Measurements from ENCODE around the gene PKD1L1. TPM values are rescaled to one million over a fixed set of nuclear protein-coding genes. Genes with fewer than 3 reads are reported as not detected.
"Not testable (repeated sequence)": the region's sequence is repeated elsewhere in the genome, so short reads cannot be mapped to it uniquely, and the experiment has no call there.

The PKD1L1 gene
- total RNA-seq, 2 donors from 2014 or later = 0.05 to 0.14 TPM

GRCh38 chr7:47943676-47944474 lies 4.4 kb downstream of the PKD1L1 start:
- Mint-ChIP-seq H3K9me3 (no peaks in the 10 kb centered on the region), H3K27ac (no peak overlapping the region), H3K36me3 (no peaks in the 10 kb centered on the region)
- ATAC-seq (no peak), DNase-seq (ENCODE audit: low spot score in 2 of 2) (no peak)

- DNase-seq (ENCODE audit: low spot score in 2 of 2); H3K9me3 Mint-ChIP-seq; ATAC-seq; H3K36me3 Mint-ChIP-seq; H3K27ac Mint-ChIP-seq: not testable (repeated sequence)
These were observed 5.6 kb downstream of the PKD1L1 start for GRCh38 chr7:47942651-47943050.

- DNase-seq (ENCODE audit: low spot score in 2 of 2) = no peak
- H3K9me3 Mint-ChIP-seq = no peaks in the 10 kb centered on the region
- no peak for ATAC-seq
- H3K36me3 Mint-ChIP-seq = no peaks in the 10 kb centered on the region
- no peak overlapping the region for H3K27ac Mint-ChIP-seq
These were observed 6.1 kb downstream of the PKD1L1 start for GRCh38 chr7:47942132-47942531.

- no peak for DNase-seq (ENCODE audit: low spot score in 2 of 2)
- Mint-ChIP-seq H3K36me3 (no peaks in the 10 kb centered on the region), H3K27ac (no peak overlapping the region), H3K9me3 (no peaks in the 10 kb centered on the region)
- ATAC-seq = no peak
These were observed 7.0 kb downstream of the PKD1L1 start for GRCh38 chr7:47941136-47941844.

GRCh38 chr7:47940088-47941013 lies 7.9 kb downstream of the PKD1L1 start:
- DNase-seq (ENCODE audit: low spot score in 2 of 2) (no peak), ATAC-seq (no peak)
- Mint-ChIP-seq H3K27ac (no peak overlapping the region), H3K36me3 (no peaks in the 10 kb centered on the region), H3K9me3 (no peaks in the 10 kb centered on the region)

GRCh38 chr7:47939425-47940036 lies 8.7 kb downstream of the PKD1L1 start:
- ATAC-seq (no peak), DNase-seq (ENCODE audit: low spot score in 2 of 2) (no peak)
- H3K9me3 Mint-ChIP-seq = no peaks in the 10 kb centered on the region
- H3K36me3 Mint-ChIP-seq = no peaks in the 10 kb centered on the region
- H3K27ac Mint-ChIP-seq = no peak overlapping the region

- no peak for DNase-seq (ENCODE audit: low spot score in 2 of 2)
- ATAC-seq = no peak
- no peaks in the 10 kb centered on the region for H3K36me3 Mint-ChIP-seq
- no peaks in the 10 kb centered on the region for H3K9me3 Mint-ChIP-seq
- no peak overlapping the region for H3K27ac Mint-ChIP-seq
These were observed 9.6 kb downstream of the PKD1L1 start for GRCh38 chr7:47938574-47939165.

- peak overlapping the region; percentile 13 to 85 for H3K27ac Mint-ChIP-seq
- no peak for DNase-seq (ENCODE audit: low spot score in 2 of 2)
- ATAC-seq = no peak
- H3K9me3 Mint-ChIP-seq = no peaks in the 10 kb centered on the region
- no peaks in the 10 kb centered on the region for H3K36me3 Mint-ChIP-seq
These were observed 10.3 kb downstream of the PKD1L1 start for GRCh38 chr7:47937711-47938573.

GRCh38 chr7:47937065-47937687 lies 11.1 kb downstream of the PKD1L1 start:
- DNase-seq (ENCODE audit: low spot score in 2 of 2) (peak in 1 of 2 donors; percentile 11), ATAC-seq (peak; percentile 78 to 87)
- Mint-ChIP-seq H3K27ac (peak overlapping the region; percentile 13 to 85), H3K9me3 (no peaks in the 10 kb centered on the region), H3K36me3 (no peaks in the 10 kb centered on the region)

- H3K27ac Mint-ChIP-seq = no peak overlapping the region
- DNase-seq (ENCODE audit: low spot score in 2 of 2) (no peak), ATAC-seq (no peak)
- H3K36me3 Mint-ChIP-seq = no peaks in the 10 kb centered on the region
- no peaks in the 10 kb centered on the region for H3K9me3 Mint-ChIP-seq
These were observed 11.9 kb downstream of the PKD1L1 start for GRCh38 chr7:47936323-47936722.

- no peak for ATAC-seq
- H3K9me3 Mint-ChIP-seq = no peaks in the 10 kb centered on the region
- no peaks in the 10 kb centered on the region for H3K36me3 Mint-ChIP-seq
- no peak overlapping the region for H3K27ac Mint-ChIP-seq
- DNase-seq (ENCODE audit: low spot score in 2 of 2) = no peak
These were observed 12.9 kb downstream of the PKD1L1 start for GRCh38 chr7:47935336-47935735.

- ATAC-seq (no peak), DNase-seq (ENCODE audit: low spot score in 2 of 2) (no peak)
- Mint-ChIP-seq H3K9me3 (no peaks in the 10 kb centered on the region), H3K27ac (no peak overlapping the region), H3K36me3 (no peaks in the 10 kb centered on the region)
These were observed 13.4 kb downstream of the PKD1L1 start for GRCh38 chr7:47934831-47935230.

GRCh38 chr7:47933215-47933614 lies 15.1 kb downstream of the PKD1L1 start:
- H3K36me3 Mint-ChIP-seq = no peaks in the 10 kb centered on the region
- ATAC-seq (no peak), DNase-seq (ENCODE audit: low spot score in 2 of 2) (no peak)
- H3K27ac Mint-ChIP-seq = no peak overlapping the region
- H3K9me3 Mint-ChIP-seq = no peaks in the 10 kb centered on the region

- DNase-seq (ENCODE audit: low spot score in 2 of 2) (no peak), ATAC-seq (no peak)
- no peak overlapping the region for H3K27ac Mint-ChIP-seq
- no peaks in the 10 kb centered on the region for H3K36me3 Mint-ChIP-seq
- H3K9me3 Mint-ChIP-seq = no peaks in the 10 kb centered on the region
These were observed 15.7 kb downstream of the PKD1L1 start for GRCh38 chr7:47932466-47933037.

- Mint-ChIP-seq H3K27ac (no peak overlapping the region), H3K36me3 (no peaks in the 10 kb centered on the region), H3K9me3 (no peaks in the 10 kb centered on the region)
- ATAC-seq (no peak), DNase-seq (ENCODE audit: low spot score in 2 of 2) (no peak)
These were observed 16.2 kb downstream of the PKD1L1 start for GRCh38 chr7:47932016-47932415.
